H1 (cell line): Measurements from ENCODE around the gene ATP2A3. TPM values are rescaled to one million over a fixed set of nuclear protein-coding genes. Genes with fewer than 3 reads are reported as not detected.

Experiments
- CTCF ChIA-PET: fragments of 300-600 bp; sonication (Branson Sonifier 250); formaldehyde crosslinking; loops from one replicate; lab custom pipeline; 2021; ENCODE audit not compliant: partially characterized antibody; lab: Charles Lee
- POLR2A ChIA-PET: fragments of 300-600 bp; sonication (Branson Sonifier 250); formaldehyde crosslinking; loops from one replicate; lab custom pipeline; 2021; ENCODE audit warnings: inconsistent platforms; ENCODE audit not compliant: partially characterized antibody; lab: Charles Lee
- DNase-seq, 2 experiments: peaks; one replicate each; pipeline versions ENCODE4 v3.0.0 to v3.0.0-alpha.2; 2010 to 2022; ENCODE audit warnings: low spot score in 2 of 2, low read depth in 1 of 2, mixed read lengths in 1 of 2
- FAIRE-seq: peaks from 2 replicates; lab custom pipeline; 2011; peaks lifted over from hg19 to GRCh38; lab: Jason Lieb, UNC
- H2AFZ ChIP-seq: 2 replicates; pipeline ENCODE4 v1.8.1; 2012; ENCODE audit warnings: low read length, inconsistent platforms
- H2AK5ac ChIP-seq: 2 replicates; pipeline ENCODE4 v1.6.1; 2013; ENCODE audit warnings: low read depth, low read length
- H2BK120ac ChIP-seq: replicated peaks from 2 replicates; pipeline ENCODE3; 2013; ENCODE audit warnings: low read depth, low read length, inconsistent platforms
- H2BK12ac ChIP-seq: 2 replicates; pipeline ENCODE4 v1.6.1; 2013; ENCODE audit warnings: low read depth, low read length
- H2BK15ac ChIP-seq: 2 replicates; pipeline ENCODE4 v1.6.1; 2013; ENCODE audit warnings: low read length
- H2BK20ac ChIP-seq: 2 replicates; pipeline ENCODE4 v1.6.1; 2013; ENCODE audit warnings: low read length
- H2BK5ac ChIP-seq: 2 replicates; pipeline ENCODE4 v1.6.1; 2013; ENCODE audit warnings: low read depth, low read length
- H3K14ac ChIP-seq: 2 replicates; pipeline ENCODE4 v1.6.1; 2013; ENCODE audit warnings: inconsistent platforms; ENCODE audit not compliant: insufficient read length
- H3K18ac ChIP-seq: 2 replicates; pipeline ENCODE4 v1.6.1; 2013; ENCODE audit warnings: low read length; ENCODE audit errors: extremely low read depth
- H3K23ac ChIP-seq: 2 replicates; pipeline ENCODE4 v1.6.1; 2013; ENCODE audit warnings: inconsistent platforms; ENCODE audit not compliant: insufficient read length
- H3K23me2 ChIP-seq: 2 replicates; pipeline ENCODE4 v1.6.1; 2013; ENCODE audit warnings: low read depth, low read length
- H3K27ac ChIP-seq: 2 replicates; pipeline ENCODE4 v1.6.1; 2011; ENCODE audit warnings: low read depth, low read length, inconsistent platforms
- H3K27me3 ChIP-seq, 4 experiments: replicated peaks in 1 of 4; 1 replicate in 1 of 4; 2 replicates in 3 of 4; pipeline versions ENCODE4 v1.6.1 to v1.8.1; 2011 to 2013; ENCODE audit warnings: low read length in 3 of 4, mild to moderate bottlenecking in 3 of 4, inconsistent platforms in 2 of 4, mixed read lengths in 2 of 4, moderate library complexity in 1 of 4; ENCODE audit not compliant: control insufficient read depth in 3 of 4, insufficient read depth in 3 of 4; ENCODE audit errors: extremely low read depth in 1 of 4
- H3K36me3 ChIP-seq, 4 experiments: 2 replicates each; pipeline versions ENCODE4 v1.6.1 to v1.8.1; 2011 to 2013; ENCODE audit warnings: mild to moderate bottlenecking in 4 of 4, low read length in 3 of 4, moderate library complexity in 2 of 4, control low read depth in 1 of 4, inconsistent platforms in 1 of 4; ENCODE audit not compliant: insufficient read depth in 4 of 4, control insufficient read depth in 2 of 4
- H3K4ac ChIP-seq: replicated peaks from 2 replicates; pipeline ENCODE3; 2013; ENCODE audit warnings: low read length, low read depth, mixed read lengths, inconsistent platforms; ENCODE audit not compliant: insufficient read length
- H3K4me1 ChIP-seq, 4 experiments: replicated peaks in 1 of 4; 1 replicate in 1 of 4; 2 replicates in 3 of 4; pipeline versions ENCODE4 v1.6.1 to v1.8.1; 2011 to 2013; ENCODE audit warnings: low read length in 3 of 4, inconsistent platforms in 2 of 4, mixed read lengths in 1 of 4; ENCODE audit not compliant: insufficient read depth in 4 of 4, control insufficient read depth in 3 of 4
- H3K4me2 ChIP-seq, 2 experiments: 2 replicates each; pipeline versions ENCODE4 v1.6.1 to v1.8.1; 2011 to 2013; ENCODE audit warnings: low read depth in 2 of 2, low read length in 2 of 2, control low read depth in 1 of 2, inconsistent platforms in 1 of 2, mild to moderate bottlenecking in 1 of 2; ENCODE audit not compliant: insufficient read depth in 1 of 2
- H3K4me3 ChIP-seq, 4 experiments: fragments of 200-600, 300-600 bp in 1 of 4; sonication (generic), shearing (Covaris generic), sonication (Bioruptor Twin) in 1 of 4; 2 replicates each; pipeline versions ENCODE4 v1.5.1 to v1.8.1; 2011 to 2016; ENCODE audit warnings: low read length in 4 of 4, low read depth in 3 of 4, control low read depth in 2 of 4, inconsistent platforms in 2 of 4, mild to moderate bottlenecking in 2 of 4, mixed read lengths in 1 of 4, moderate library complexity in 1 of 4; ENCODE audit not compliant: insufficient read depth in 2 of 4; ENCODE audit errors: extremely low read depth in 1 of 4
- H3K56ac ChIP-seq: replicated peaks from 2 replicates; pipeline ENCODE3; 2013; ENCODE audit warnings: low read depth, mild to moderate bottlenecking, mixed read lengths, low read length, inconsistent platforms; ENCODE audit not compliant: insufficient read length
- H3K79me1 ChIP-seq: 2 replicates; pipeline ENCODE4 v1.6.1; 2013; ENCODE audit warnings: low read depth, low read length, control low read depth
- H3K79me2 ChIP-seq, 2 experiments: 2 replicates each; pipeline versions ENCODE4 v1.6.1 to v1.8.1; 2012 to 2013; ENCODE audit warnings: low read length in 2 of 2, mild to moderate bottlenecking in 2 of 2, inconsistent platforms in 1 of 2; ENCODE audit not compliant: insufficient read depth in 2 of 2, control insufficient read depth in 1 of 2
- H3K9ac ChIP-seq, 4 experiments: replicated peaks in 1 of 4; 1 replicate in 1 of 4; 2 replicates in 3 of 4; pipeline versions ENCODE4 v1.6.1 to v1.8.1; 2011 to 2013; ENCODE audit warnings: low read depth in 3 of 4, low read length in 3 of 4, control low read depth in 2 of 4, mild to moderate bottlenecking in 2 of 4, moderate library complexity in 2 of 4, inconsistent platforms in 1 of 4; ENCODE audit errors: extremely low read depth in 1 of 4
- H3K9me3 ChIP-seq, 2 experiments: 2 replicates each; pipeline versions ENCODE4 v1.6.1 to v1.8.1; 2012 to 2013; ENCODE audit warnings: mild to moderate bottlenecking in 2 of 2, moderate library complexity in 2 of 2, control low read depth in 1 of 2, inconsistent platforms in 1 of 2, low read depth in 1 of 2, low read length in 1 of 2, mixed read lengths in 1 of 2; ENCODE audit not compliant: insufficient read depth in 2 of 2
- H4K20me1 ChIP-seq, 2 experiments: replicated peaks in 1 of 2; 2 replicates each; pipeline versions ENCODE3 to v1.8.1; 2011 to 2013; ENCODE audit warnings: inconsistent platforms in 2 of 2, low read length in 2 of 2, mild to moderate bottlenecking in 1 of 2; ENCODE audit not compliant: insufficient read depth in 2 of 2, control insufficient read depth in 1 of 2
- H4K5ac ChIP-seq: 2 replicates; pipeline ENCODE4 v1.6.1; 2013; ENCODE audit warnings: low read length, low read depth, mixed read lengths, inconsistent platforms; ENCODE audit not compliant: insufficient read length
- H4K8ac ChIP-seq: 2 replicates; pipeline ENCODE4 v1.8.0; 2013; ENCODE audit warnings: mild to moderate bottlenecking, moderate library complexity, low read length, inconsistent platforms; ENCODE audit not compliant: insufficient read depth; ENCODE audit errors: extremely low read depth
- H4K91ac ChIP-seq: replicated peaks from 2 replicates; pipeline ENCODE3; 2013; ENCODE audit warnings: low read length, mixed read lengths, inconsistent platforms; ENCODE audit not compliant: insufficient read length
- WGBS, 2 experiments: shearing (Covaris generic) in 1 of 2; methylation state at CpG; one replicate each; pipeline versions ENCODE4 v1.1.6 to v1.1.7; 2013 to 2015; ENCODE audit warnings: low lambda C conversion rate in 2 of 2, mixed read lengths in 2 of 2, inconsistent platforms in 1 of 2, low coverage in 1 of 2, missing lambda C conversion rate in 1 of 2; ENCODE audit not compliant: insufficient replicate concordance in 2 of 2, insufficient coverage in 1 of 2, insufficient read length in 1 of 2; ENCODE audit errors: extremely low coverage in 1 of 2, missing lambda C conversion rate in 1 of 2; 5-methylcytosine and 5-hydroxymethylcytosine counted together
- polyA plus RNA-seq, 7 experiments: library from polyadenylated mRNA; depleted of rRNA in 3 of 7; stranded (reverse) in 5 of 7; unstranded in 2 of 7; fragments of >200 nt in 5 of 7; fragments of 200-250 nt in 2 of 7; gene quantifications; 1 replicate in 5 of 7; 2 replicates in 1 of 7; 4 replicates in 1 of 7; pipeline versions ENCODE4 v1.2.1 to v1.2.3, GENCODE V29; 2011 to 2013; ENCODE audit warnings: missing spikeins in 2 of 7, mixed read lengths in 2 of 7
- total RNA-seq: library from RNA; stranded (reverse); fragmentation: NEBNext Ultra II Directional; extraction: Animal tissue kit (Norgen Biotek cat#: 25700); gene quantifications from 2 replicates; pipeline ENCODE4 v1.2.1, GENCODE V29; 2021

The ATP2A3 gene
- total and polyA plus RNA-seq, 2 of the 8 experiments (the other 6 are each of a cell fraction or from before 2014, with no cell fraction given) = 18.4 to 32.5 TPM

DNA sequence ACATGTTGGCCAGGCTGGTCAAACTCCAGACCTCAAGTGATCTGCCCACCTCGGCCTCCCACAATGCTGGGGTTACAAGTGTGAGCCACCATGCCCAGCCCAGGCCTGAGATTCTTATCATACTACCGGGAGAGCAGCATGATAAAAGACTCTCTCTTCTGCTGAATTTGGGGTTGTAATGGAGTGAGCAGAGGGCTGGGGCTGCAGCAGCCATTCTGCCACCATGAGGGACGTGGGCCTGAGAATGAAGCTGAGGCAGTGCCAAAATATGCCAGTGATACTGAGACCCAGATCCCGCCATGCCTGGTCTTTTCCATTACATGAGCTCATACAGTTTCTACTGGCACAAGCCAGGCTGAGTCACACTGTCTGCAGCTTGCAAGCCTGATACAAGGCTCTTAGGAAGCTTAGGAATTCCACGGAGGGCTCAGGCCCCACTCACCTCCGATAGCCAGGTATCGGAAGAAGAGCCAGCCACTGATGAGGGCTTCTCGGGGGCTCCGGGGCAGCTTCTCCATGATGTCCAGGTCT, 28.3 kb downstream of the ATP2A3 start:
- H2BK15ac ChIP-seq = no peak overlapping the region
- WGBS, 2 experiments = 98% methylated on average over 9 of the region's 9 CpGs; no CpG with 5 or more reads in 1 of the 2 experiments
- no peaks in the 10 kb centered on the region; a peak in 3 of 8 replicates for H3K36me3 ChIP-seq
- ChIA-PET POLR2A (interaction anchor here (0.6 to 1.4 kb wide), 2 partner anchors 19 to 24 kb away, joined by 3 read pairs; no protein-coding TSS in a partner anchor), CTCF (interaction anchor here (0.7 to 6.8 kb wide), 16 partner anchors 8 to 234 kb away, joined by 3 to 102 read pairs (median 4); no protein-coding TSS in a partner anchor)
- H3K4ac ChIP-seq = no peak overlapping the region
- H3K18ac ChIP-seq = no peak overlapping the region
- no peaks in the 10 kb centered on the region for H4K20me1 ChIP-seq
- no peak overlapping the region for H2BK5ac ChIP-seq
- H4K5ac ChIP-seq = no peak overlapping the region
- H2AK5ac ChIP-seq = no peak overlapping the region
- no peak overlapping the region for H4K91ac ChIP-seq
- H3K27ac ChIP-seq = no peak overlapping the region
- H2BK12ac ChIP-seq = no peak overlapping the region
- no peak overlapping the region for H2AFZ ChIP-seq
- H3K4me2 ChIP-seq = no peak overlapping the region
- no peak overlapping the region for H2BK120ac ChIP-seq
- no peak overlapping the region for H3K14ac ChIP-seq
- H3K9ac ChIP-seq = no peak overlapping the region
- H3K23me2 ChIP-seq = no peaks in the 10 kb centered on the region; the same call in 1 of the 2 replicates
- H3K27me3 ChIP-seq = no peaks in the 10 kb centered on the region
- no peaks in the 10 kb centered on the region for H3K4me1 ChIP-seq
- H3K79me2 ChIP-seq = no peaks in the 10 kb centered on the region
- H3K23ac ChIP-seq = no peak overlapping the region
- H4K8ac ChIP-seq = no peak overlapping the region
- no peak overlapping the region for H2BK20ac ChIP-seq
- no peaks in the 10 kb centered on the region for H3K79me1 ChIP-seq
- FAIRE-seq (no peak), DNase-seq (no peak)
- H3K56ac ChIP-seq = no peak overlapping the region
- no peaks in the 10 kb centered on the region for H3K9me3 ChIP-seq
- H3K4me3 ChIP-seq = no peak overlapping the region
